SKM-1 (cell line): ENCODE measurements around the gene COL16A1.

ENCODE experiments used
- DNase-seq: peaks from one replicate; lab custom pipeline; 2025; ENCODE audit not compliant: unreplicated experiment; lab: John Stamatoyannopoulos, UW

The COL16A1 gene

GRCh38 chr1:31688233-31688918, 15.4 kb downstream of the COL16A1 start:
- DNase-seq = no peak

DNA sequence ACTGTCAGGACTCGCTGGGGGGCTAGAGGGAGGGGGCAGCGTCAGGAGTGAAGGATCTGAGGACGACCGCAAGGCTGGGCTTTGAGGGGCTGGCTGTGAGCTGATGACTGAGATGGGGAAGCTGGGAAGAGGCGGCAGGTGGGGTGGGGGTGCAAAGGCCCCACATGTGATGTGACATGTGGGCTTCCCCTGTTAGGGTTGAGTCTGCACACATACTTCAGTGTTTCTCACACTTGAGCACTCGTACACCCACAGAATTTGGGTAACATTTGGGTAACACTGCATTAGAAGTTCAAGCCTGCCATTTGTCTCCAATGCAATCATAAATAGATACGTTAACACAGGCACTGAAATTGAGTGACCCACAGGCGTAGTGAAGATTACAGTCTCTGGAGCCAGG, 16.2 kb downstream of the COL16A1 start:
- DNase-seq = no peak

DNA sequence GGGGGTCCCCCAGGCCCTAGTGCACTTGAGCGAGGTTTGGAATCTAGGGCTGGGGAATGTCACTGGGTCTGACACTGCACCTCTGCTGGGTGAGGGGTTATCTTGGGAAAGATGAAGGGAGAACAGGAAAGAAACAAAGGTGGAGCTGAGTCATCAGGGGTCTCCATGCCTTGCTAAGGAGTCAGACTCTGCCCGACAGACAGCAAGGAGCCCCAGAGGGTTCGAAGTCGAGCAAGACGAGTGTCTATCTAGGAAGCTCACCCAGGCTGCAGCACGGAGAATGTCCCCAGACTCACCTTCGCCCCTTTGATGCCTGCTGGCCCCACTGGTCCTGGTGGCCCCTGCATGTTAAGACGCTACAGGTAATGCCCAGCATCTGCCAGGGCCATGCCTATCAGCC, 18.0 kb downstream of the COL16A1 start:
- DNase-seq = no peak

DNA sequence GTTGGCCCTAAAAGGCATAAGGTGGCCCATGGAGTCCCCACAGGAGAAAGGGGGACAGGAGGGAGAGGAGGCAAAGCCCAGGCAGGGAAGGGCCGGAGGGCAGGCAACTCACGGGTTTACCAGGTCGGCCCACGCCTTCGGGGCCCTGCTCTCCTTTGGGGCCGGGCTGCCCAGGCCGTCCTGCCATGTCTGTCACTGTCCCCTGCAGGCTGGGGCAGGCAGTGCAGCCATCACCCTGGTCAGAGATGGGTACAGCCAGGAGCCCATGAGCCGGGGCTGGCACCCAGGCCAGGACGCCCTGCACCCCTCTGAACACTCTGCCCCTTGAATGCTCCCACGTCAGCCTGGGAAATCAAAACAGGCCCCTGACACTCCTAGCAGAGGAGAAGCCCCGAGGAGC, 19.8 kb downstream of the COL16A1 start:
- DNase-seq = no peak

- DNase-seq = no peak
These were observed 22.4 kb downstream of the COL16A1 start for GRCh38 chr1:31681415-31681814.

- no peak for DNase-seq
These were observed 24.1 kb downstream of the COL16A1 start for GRCh38 chr1:31679676-31680230.

DNA sequence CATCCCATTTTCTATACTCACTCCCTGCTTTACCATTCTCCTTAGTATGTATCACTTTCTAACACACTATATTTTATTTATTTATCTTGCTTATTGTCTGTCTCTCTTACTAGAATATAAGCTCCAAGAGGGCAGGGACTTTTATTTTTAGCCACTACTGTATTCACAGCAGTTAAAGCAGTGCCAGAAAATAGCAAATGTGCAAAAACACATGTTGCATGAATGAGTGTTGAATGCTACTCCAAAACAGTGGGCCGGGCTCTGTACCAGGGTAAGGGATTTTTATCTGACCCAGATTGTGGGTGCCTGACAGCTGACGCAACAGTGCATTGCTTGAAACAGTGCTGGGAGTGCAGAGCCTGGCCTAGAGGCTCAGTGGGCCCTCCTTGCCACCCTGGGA, 24.7 kb downstream of the COL16A1 start:
- no peak for DNase-seq

GRCh38 chr1:31678681-31679080, 25.1 kb downstream of the COL16A1 start:
- DNase-seq = no peak

- no peak for DNase-seq
These were observed 25.9 kb downstream of the COL16A1 start for GRCh38 chr1:31677949-31678348.

DNA sequence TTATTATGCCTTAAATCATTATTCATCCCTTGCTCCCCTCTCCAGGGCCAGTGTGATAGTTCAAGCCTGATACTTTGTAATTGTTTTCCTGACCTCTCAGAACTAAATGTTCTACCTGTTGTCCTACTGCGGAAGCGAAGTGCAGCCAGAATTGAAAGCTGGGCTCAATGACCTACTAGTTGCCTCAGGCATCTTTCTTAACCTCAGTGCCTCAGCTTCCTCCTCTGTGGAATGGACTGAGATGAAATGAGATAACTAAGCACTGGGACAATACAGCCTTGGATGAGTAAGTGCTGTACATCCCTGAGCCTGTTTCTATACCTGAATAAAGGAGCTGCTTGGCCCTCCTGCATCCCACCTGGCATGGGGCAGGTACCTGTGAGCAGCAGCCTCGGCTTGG, 26.4 kb downstream of the COL16A1 start:
- no peak for DNase-seq

DNA sequence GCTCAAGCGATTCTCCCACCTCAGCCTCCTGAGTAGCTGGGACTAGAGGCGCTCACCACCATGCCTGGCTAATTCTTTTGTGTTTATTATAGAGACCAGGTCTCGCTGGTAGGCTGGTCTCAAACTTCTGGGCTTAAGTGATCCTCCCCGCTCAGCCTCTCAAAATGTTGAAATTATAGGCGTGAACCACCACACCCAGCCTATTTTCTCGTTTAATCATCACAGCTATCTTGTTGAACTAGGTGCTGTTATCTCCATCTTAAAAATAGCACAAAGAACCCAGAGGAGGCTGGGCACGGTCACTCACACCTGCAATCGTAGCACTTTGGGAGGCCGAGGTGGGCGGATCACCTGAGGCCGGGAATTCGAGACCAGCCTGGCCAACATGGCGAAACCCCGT, 28.1 kb downstream of the COL16A1 start:
- no peak for DNase-seq

DNA sequence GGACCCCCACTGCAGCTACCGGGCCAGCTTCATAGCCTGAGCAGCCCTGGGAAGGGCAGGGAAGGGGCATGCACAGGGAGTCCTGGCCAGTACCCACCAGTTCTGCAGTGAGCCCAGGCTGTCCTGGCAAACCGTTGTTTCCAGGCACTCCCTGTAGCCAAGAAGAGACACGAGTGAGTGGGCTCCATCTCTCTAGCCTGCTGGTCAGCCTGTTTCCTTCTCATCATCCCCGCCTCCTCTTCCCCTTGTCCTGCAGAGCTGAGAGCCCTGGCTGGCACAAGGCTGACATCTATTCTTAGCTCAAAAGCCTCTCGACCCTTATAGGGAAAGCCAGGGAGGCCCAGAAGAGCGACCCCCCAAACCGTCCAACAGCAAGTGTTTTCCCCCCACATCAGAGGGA, 28.7 kb downstream of the COL16A1 start:
- DNase-seq = no peak

DNA sequence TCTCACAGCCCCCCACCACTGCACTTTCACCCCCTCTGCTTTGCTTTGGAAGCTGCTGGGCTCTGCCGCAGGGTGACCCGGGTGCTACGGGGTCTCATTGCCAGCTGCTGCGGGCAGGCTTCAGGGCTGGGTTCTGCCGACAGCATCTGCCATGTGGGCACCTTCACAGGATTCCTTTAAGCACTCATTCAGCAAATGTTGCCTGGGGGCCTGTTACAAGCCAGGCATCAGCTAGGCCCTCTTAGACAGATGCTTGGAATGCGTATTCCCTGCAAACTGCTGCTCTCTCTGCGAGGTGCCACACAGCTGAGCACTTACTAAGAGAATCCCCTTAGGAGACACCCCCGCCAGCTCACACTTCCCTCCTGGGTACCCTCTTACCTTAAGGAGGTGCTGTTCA, 29.2 kb downstream of the COL16A1 start:
- no peak for DNase-seq

DNA sequence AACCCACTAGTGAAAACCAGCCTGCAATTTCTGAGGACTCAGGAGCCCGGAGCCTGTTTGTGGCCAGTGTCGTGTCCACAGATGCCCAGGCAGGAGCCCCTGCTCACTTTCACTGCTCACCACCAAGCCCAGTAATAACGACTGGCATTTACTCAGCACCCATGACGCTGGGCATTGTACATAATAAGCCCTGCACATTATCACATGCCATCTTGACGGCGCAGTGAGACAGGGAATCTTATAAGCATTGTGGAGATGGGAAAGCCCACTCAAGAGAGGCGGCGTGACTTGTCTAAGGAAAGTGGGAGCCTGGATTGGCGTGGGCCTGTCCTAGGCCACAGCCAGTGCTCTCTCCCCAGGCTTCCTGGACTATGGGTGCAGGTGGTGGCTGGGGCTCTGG, 30.4 kb downstream of the COL16A1 start:
- no peak for DNase-seq

DNA sequence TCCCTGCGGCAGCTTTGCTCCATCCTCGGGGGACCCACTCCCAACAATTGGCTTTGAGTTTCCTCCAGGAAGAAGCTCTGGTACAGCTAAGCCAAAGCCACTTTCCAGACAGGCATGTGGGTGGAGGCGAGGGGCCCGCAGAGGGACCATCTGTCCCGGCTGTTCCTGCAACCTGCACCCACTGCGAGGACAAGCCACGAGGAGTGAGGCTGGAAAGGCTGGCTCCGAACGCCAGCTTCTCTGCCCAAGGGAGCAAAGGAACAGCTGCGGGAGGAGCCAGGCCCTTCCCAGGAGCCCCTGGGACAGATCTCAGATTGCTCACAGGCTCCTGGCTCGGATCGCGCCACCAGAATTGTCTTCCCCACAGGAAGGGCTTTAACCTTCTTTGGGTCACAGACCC, 30.8 kb downstream of the COL16A1 start:
- no peak for DNase-seq

DNA sequence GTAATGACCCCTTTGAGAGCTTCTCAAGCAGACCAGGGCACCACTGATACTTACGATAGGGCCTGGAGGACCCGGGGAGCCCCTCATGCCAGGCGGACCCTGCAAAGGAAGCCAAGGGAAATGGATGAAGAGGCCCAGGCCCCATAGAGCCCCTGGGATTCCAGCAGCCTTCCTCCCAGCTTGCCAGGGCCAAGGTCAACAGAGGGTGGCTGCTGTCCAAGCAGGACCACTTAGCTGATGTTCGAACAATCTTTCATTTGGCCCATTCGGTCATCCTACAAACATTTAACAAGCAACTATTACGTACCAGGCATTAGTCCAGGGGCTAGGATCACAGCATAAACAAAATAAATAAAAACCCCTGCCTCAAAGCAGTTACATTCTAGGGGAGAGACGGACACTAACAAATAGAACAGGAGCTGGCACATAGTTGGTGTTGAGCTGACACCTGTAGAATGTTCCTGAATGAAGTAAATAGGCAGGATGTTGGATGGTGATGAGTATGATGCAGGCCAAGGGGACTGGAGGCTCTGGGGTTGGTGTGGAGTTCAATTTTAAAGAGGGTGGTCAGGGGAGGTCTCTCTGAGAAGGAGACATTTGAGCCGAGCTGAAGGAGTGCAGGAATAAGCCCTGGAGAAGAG, 32.1 kb downstream of the COL16A1 start:
- no peak for DNase-seq

- DNase-seq = no peak
These were observed 32.7 kb downstream of the COL16A1 start for GRCh38 chr1:31671147-31671546.

- DNase-seq = no peak
These were observed 33.2 kb downstream of the COL16A1 start for GRCh38 chr1:31670593-31670964.

- no peak for DNase-seq
These were observed 33.8 kb downstream of the COL16A1 start for GRCh38 chr1:31669786-31670592.

DNA sequence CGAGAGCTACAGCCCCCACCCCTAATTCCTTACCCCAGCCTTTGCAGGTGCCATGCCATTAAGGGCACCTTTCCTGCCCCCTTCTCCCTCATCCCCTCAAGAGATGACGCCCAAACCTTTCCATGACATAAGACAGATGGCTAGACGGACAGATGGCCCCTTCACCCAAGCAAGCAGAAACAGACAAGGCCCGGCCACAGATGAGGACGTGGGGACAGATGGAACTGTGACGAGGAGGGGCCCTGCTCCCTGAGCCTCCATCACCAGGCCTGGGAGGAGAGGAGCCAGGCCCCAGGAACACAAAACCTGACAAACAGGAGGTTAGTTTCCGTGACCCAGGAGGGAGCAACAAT, 34.4 kb downstream of the COL16A1 start:
- no peak for DNase-seq

- no peak for DNase-seq
These were observed 35.4 kb downstream of the COL16A1 start for GRCh38 chr1:31668303-31668883.
